GM12873 (cell line): Measurements from ENCODE around the gene NOTCH3.

ENCODE experiments used
- CTCF ChIP-seq: IDR thresholded peaks from 2 replicates; pipeline ENCODE4 v1.5.1; 2012; ENCODE audit warnings: low read depth, mild to moderate bottlenecking, moderate library complexity, low read length, control low read depth; ENCODE audit not compliant: insufficient read depth; ENCODE audit errors: missing control alignments

NOTCH3 gene

GRCh38 chr19:15115762-15116615 lies 84.8 kb downstream of the NOTCH3 start:
- TF ChIP-seq CTCF: no peak

- no peak for TF ChIP-seq CTCF
Measured at GRCh38 chr19:15115080-15115479, 85.7 kb downstream of the NOTCH3 start.

GRCh38 chr19:15114153-15114540 lies 86.6 kb downstream of the NOTCH3 start:
- no peak for TF ChIP-seq CTCF

GRCh38 chr19:15113245-15114152 lies 87.3 kb downstream of the NOTCH3 start:
- TF ChIP-seq CTCF: no peak

GRCh38 chr19:15112385-15112784 lies 88.4 kb downstream of the NOTCH3 start:
- peak; percentile 14 for TF ChIP-seq CTCF

GRCh38 chr19:15111758-15112157 lies 89.0 kb downstream of the NOTCH3 start:
- no peak for TF ChIP-seq CTCF

GRCh38 chr19:15110418-15110815 lies 90.4 kb downstream of the NOTCH3 start:
- no peak for TF ChIP-seq CTCF
